CD14-positive monocyte (primary cell): ENCODE results near the gene EIF3K. TPM values are rescaled to one million over a fixed set of nuclear protein-coding genes. Genes with fewer than 3 reads are reported as not detected.

Experiments used
- DNase-seq, 3 donors: peaks; one replicate each; pipeline ENCODE4 v3.0.0-alpha.2; 2011 to 2022
- H2AFZ ChIP-seq: 2 replicates; pipeline ENCODE4 v1.6.0; 2012; ENCODE audit warnings: mild to moderate bottlenecking, low read depth, low read length, inconsistent platforms; ENCODE audit not compliant: insufficient read depth, poor library complexity, severe bottlenecking
- H3K27ac ChIP-seq, 2 donors: 1 replicate in 1 of 2; 2 replicates in 1 of 2; pipeline ENCODE4 v1.5.1; 2012 to 2013; ENCODE audit warnings: low read length in 2 of 2, control low read depth in 1 of 2, inconsistent platforms in 1 of 2, low read depth in 1 of 2, mild to moderate bottlenecking in 1 of 2
- H3K27me3 ChIP-seq, 2 donors: one replicate each; pipeline versions ENCODE4 v1.6.0 to v1.6.1; 2011 to 2013; ENCODE audit warnings: low read length in 2 of 2; ENCODE audit not compliant: control insufficient read depth in 2 of 2, insufficient read depth in 2 of 2
- H3K36me3 ChIP-seq, 2 donors: replicated peaks in 1 of 2; 1 replicate in 1 of 2; 2 replicates in 1 of 2; pipeline versions ENCODE4 v1.5.1 to v1.6.1; 2012 to 2013; ENCODE audit warnings: low read length in 2 of 2, control low read depth in 1 of 2, inconsistent platforms in 1 of 2, mild to moderate bottlenecking in 1 of 2; ENCODE audit not compliant: insufficient read depth in 2 of 2, control insufficient read depth in 1 of 2
- H3K4me1 ChIP-seq, 2 donors: 1 replicate in 1 of 2; 2 replicates in 1 of 2; pipeline versions ENCODE4 v1.5.1 to v1.6.1; 2012 to 2013; ENCODE audit warnings: low read length in 2 of 2, control low read depth in 1 of 2, inconsistent platforms in 1 of 2, mild to moderate bottlenecking in 1 of 2, moderate library complexity in 1 of 2; ENCODE audit not compliant: insufficient read depth in 2 of 2, control insufficient read depth in 1 of 2
- H3K4me2 ChIP-seq: replicated peaks from 2 replicates; pipeline ENCODE3; 2012; ENCODE audit warnings: low read length, moderate library complexity, mild to moderate bottlenecking; ENCODE audit not compliant: poor library complexity, severe bottlenecking; ENCODE audit errors: extremely low read depth
- H3K4me3 ChIP-seq, 3 experiments: fragments of 200-600 bp in 1 of 3; sonication (generic) in 1 of 3; replicated peaks in 1 of 3; 1 replicate in 2 of 3; 2 replicates in 1 of 3; pipeline ENCODE4 v1.5.1; 2011 to 2013; ENCODE audit warnings: low read length in 3 of 3, mild to moderate bottlenecking in 3 of 3, control low read depth in 2 of 3, low read depth in 2 of 3, inconsistent platforms in 1 of 3, moderate library complexity in 1 of 3
- H3K79me2 ChIP-seq: 2 replicates; pipeline ENCODE4 v1.6.0; 2012; ENCODE audit warnings: mild to moderate bottlenecking, control low read depth, inconsistent platforms, low read length, moderate library complexity; ENCODE audit not compliant: insufficient read depth
- H3K9ac ChIP-seq: 2 replicates; pipeline ENCODE4 v1.6.0; 2017; ENCODE audit warnings: low read length, mild to moderate bottlenecking; ENCODE audit not compliant: insufficient read depth, poor library complexity, severe bottlenecking
- H3K9me3 ChIP-seq, 2 donors: replicated peaks in 1 of 2; 1 replicate in 1 of 2; 2 replicates in 1 of 2; pipeline versions ENCODE4 v1.5.1 to v1.6.1; 2012 to 2013; ENCODE audit warnings: low read length in 2 of 2, control low read depth in 1 of 2; ENCODE audit not compliant: control insufficient read depth in 1 of 2, insufficient read depth in 1 of 2
- H4K20me1 ChIP-seq: 2 replicates; pipeline ENCODE4 v1.6.0; 2012; ENCODE audit warnings: mild to moderate bottlenecking, low read length, control low read depth, moderate library complexity; ENCODE audit not compliant: insufficient read depth
- H3K27ac Mint-ChIP-seq, 7 donors: one replicate each; pipeline ENCODE4 v1.8.0; 2020; ENCODE audit warnings: mild to moderate bottlenecking in 7 of 7, mixed read lengths in 7 of 7, moderate library complexity in 6 of 7, inconsistent platforms in 2 of 7
- H3K27me3 Mint-ChIP-seq, 3 donors: one replicate each; pipeline ENCODE4 v1.8.0; 2021 to 2022; ENCODE audit warnings: low read depth in 3 of 3, mild to moderate bottlenecking in 3 of 3, mixed read lengths in 3 of 3, moderate library complexity in 3 of 3, inconsistent platforms in 1 of 3
- H3K36me3 Mint-ChIP-seq, 2 donors: one replicate each; pipeline ENCODE4 v1.8.0; 2020; ENCODE audit warnings: mixed read lengths in 2 of 2, inconsistent platforms in 1 of 2, mild to moderate bottlenecking in 1 of 2
- H3K4me1 Mint-ChIP-seq: one replicate; pipeline ENCODE4 v1.8.0; 2020; ENCODE audit warnings: mild to moderate bottlenecking, mixed read lengths
- H3K4me3 Mint-ChIP-seq, 2 donors: one replicate each; pipeline ENCODE4 v1.8.0; 2020; ENCODE audit warnings: mild to moderate bottlenecking in 2 of 2, mixed read lengths in 2 of 2, moderate library complexity in 1 of 2
- H3K9me3 Mint-ChIP-seq, 7 donors: one replicate each; pipeline ENCODE4 v1.8.0; 2020 to 2022; ENCODE audit warnings: mixed read lengths in 7 of 7, mild to moderate bottlenecking in 6 of 7, moderate library complexity in 6 of 7, inconsistent platforms in 2 of 7
- whole genome bisulfite sequencing: methylation state at CpG from one replicate; pipeline ENCODE4 v1.1.5; 2013; ENCODE audit warnings: missing lambda C conversion rate; ENCODE audit not compliant: insufficient coverage; 5-methylcytosine and 5-hydroxymethylcytosine counted together
- intact Hi-C, 2 donors: fragments of 100-400 bp; cut with micrococcal nuclease; formaldehyde crosslinking; loops; one replicate each; pipeline versions ENCODE4 v1.15.0 to v1.15.1; 2023
- polyA plus RNA-seq, 3 donors: library from polyadenylated mRNA; depleted of rRNA in 1 of 3; unstranded in 2 of 3; stranded (reverse) in 1 of 3; fragments of 300-500 nt in 2 of 3; fragments of >200 nt in 1 of 3; fragmentation: Illumina TruSeq in 2 of 3; gene quantifications; 1 replicate in 2 of 3; 2 replicates in 1 of 3; pipeline ENCODE4 v1.2.3, GENCODE V29; 2012 to 2021
- TF ChIP-seq, protein P1 (sequence below): fragments of 200-600 bp; IDR thresholded peaks from one replicate; pipeline ENCODE4 v1.8.0; 2022; ENCODE audit warnings: antibody characterized with exemption, mild to moderate bottlenecking

The EIF3K gene
- polyA plus RNA-seq, 3 donors = 326 to 1,088 (median 381) TPM

DNA sequence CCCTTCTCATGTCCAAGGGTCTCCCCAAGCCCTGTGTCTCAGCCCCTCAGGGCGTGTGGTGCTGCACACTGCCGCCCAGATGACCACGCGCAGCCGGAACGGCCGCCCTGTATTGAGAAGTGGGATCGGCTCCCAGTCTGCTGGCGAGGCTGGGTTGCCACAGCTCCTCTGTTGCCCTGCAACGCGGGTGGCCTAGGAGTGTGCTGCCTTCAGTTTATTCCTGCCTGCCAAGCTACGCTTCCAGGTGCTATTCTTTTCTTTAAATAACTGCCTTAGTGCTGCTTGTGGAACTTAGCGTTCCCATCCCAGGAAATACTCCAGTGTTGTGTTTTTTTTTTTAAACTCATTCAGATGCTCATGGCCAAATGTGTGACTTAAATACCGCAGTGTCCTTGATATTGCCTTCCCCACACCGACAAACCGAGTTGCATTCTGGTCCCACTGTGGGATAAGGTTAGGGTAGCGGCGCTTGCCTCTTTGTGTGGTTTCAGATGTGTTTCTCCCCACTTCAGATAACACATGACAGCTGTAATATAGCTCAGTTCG is 45.0 kb downstream of the EIF3K start:
- H3K4me1 ChIP-seq = peaks cover 71 to 80% of the 10 kb centered on the region in 2 donors
- peak overlapping the region in 1 of 3 experiments; percentile 31 for H3K4me3 ChIP-seq
- peaks cover 0 to 10% of the 10 kb centered on the region in 2 donors for H3K36me3 ChIP-seq
- H2AFZ ChIP-seq = no peak overlapping the region
- 80% methylated on average over 12 of the region's 19 CpGs for WGBS
- DNase-seq = no peak
- H3K27me3 ChIP-seq = no peaks in the 10 kb centered on the region
- H4K20me1 ChIP-seq = peaks cover 98% of the 10 kb centered on the region
- Mint-ChIP-seq H3K36me3 (peaks cover 14 to 33% of the 10 kb centered on the region in 2 donors), H3K4me1 (peaks cover 79% of the 10 kb centered on the region), H3K27me3 (no peaks in the 10 kb centered on the region), H3K4me3 (peak overlapping the region in 1 of 2 donors; percentile 26), H3K27ac (peak overlapping the region; percentile 51 to 84 (median 70)), H3K9me3 (no peaks in the 10 kb centered on the region)
- H3K9me3 ChIP-seq = no peaks in the 10 kb centered on the region
- TF ChIP-seq, protein P1, sequence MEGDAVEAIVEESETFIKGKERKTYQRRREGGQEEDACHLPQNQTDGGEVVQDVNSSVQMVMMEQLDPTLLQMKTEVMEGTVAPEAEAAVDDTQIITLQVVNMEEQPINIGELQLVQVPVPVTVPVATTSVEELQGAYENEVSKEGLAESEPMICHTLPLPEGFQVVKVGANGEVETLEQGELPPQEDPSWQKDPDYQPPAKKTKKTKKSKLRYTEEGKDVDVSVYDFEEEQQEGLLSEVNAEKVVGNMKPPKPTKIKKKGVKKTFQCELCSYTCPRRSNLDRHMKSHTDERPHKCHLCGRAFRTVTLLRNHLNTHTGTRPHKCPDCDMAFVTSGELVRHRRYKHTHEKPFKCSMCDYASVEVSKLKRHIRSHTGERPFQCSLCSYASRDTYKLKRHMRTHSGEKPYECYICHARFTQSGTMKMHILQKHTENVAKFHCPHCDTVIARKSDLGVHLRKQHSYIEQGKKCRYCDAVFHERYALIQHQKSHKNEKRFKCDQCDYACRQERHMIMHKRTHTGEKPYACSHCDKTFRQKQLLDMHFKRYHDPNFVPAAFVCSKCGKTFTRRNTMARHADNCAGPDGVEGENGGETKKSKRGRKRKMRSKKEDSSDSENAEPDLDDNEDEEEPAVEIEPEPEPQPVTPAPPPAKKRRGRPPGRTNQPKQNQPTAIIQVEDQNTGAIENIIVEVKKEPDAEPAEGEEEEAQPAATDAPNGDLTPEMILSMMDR = no peak
- H3K27ac ChIP-seq = peak overlapping the region; percentile 68 to 81
- H3K4me2 ChIP-seq = peak overlapping the region; percentile 39
- intact Hi-C loops = no loop called here
- peaks cover 100% of the 10 kb centered on the region for H3K79me2 ChIP-seq
- no peak overlapping the region for H3K9ac ChIP-seq

DNA sequence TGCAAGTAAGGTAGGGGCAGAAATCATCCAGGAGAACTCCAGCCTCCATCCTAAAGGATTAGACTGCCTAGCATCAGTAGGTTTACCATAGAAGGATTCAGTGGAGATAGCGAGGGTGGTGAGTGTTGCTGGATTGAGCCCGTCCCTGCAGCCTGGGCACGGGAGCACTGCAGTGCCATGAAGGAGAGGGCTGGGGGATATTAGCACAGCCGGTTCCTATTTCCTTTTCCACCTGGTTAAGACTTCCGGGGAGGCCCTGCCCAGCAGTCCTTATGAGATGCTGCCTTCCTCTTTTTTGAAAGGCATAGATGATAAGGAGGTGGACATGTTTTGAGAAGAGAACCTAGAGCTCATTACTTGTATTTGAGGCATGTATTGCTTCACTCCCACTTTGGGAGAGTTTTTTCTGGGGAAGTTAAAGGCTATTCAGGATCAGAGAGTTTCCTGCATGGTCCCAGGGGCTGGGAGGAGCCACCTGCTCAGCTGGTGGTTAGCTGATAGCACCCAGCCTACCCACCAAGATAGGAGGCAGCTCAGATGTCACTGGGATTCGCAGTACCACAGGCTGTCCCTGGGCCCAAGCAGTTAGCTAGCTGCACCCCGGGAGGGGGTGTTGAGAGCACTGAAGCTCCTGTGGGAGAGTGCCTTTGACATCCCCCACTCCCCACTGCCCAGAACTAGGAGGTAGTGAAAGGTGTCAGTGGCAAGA is 45.7 kb downstream of the EIF3K start:
- Histone ChIP-seq H3K4me1 (peaks cover 77 to 87% of the 10 kb centered on the region in 2 donors), H3K9ac (no peak overlapping the region), H3K4me3 (peak overlapping the region in 1 of 3 experiments; percentile 31), H4K20me1 (peaks cover 98% of the 10 kb centered on the region), H3K4me2 (peak overlapping the region; percentile 39), H3K27ac (peak overlapping the region; percentile 68 to 81), H3K27me3 (no peaks in the 10 kb centered on the region), H3K36me3 (peaks cover 0 to 10% of the 10 kb centered on the region in 2 donors), H3K79me2 (peaks cover 100% of the 10 kb centered on the region), H3K9me3 (no peaks in the 10 kb centered on the region), H2AFZ (no peak overlapping the region)
- peaks cover 85% of the 10 kb centered on the region for H3K4me1 Mint-ChIP-seq
- no peaks in the 10 kb centered on the region for H3K9me3 Mint-ChIP-seq
- intact Hi-C loops = no loop called here
- peaks cover 17 to 35% of the 10 kb centered on the region in 2 donors for H3K36me3 Mint-ChIP-seq
- TF ChIP-seq, protein P1 = no peak
- peak overlapping the region in 1 of 2 donors; percentile 26 for H3K4me3 Mint-ChIP-seq
- H3K27ac Mint-ChIP-seq = peak overlapping the region; percentile 51 to 84 (median 70)
- WGBS = 0% methylated on average over 2 of the region's 7 CpGs
- H3K27me3 Mint-ChIP-seq = no peaks in the 10 kb centered on the region
- peak; percentile 34 to 74 (median 70) for DNase-seq
